ENCODE results near the gene IL17RE. TPM values are rescaled to one million over a fixed set of nuclear protein-coding genes. Genes with fewer than 3 reads are reported as not detected.

IL17RE gene
- total RNA-seq, 1 donor from 2014 or later = 0.53 TPM

DNA sequence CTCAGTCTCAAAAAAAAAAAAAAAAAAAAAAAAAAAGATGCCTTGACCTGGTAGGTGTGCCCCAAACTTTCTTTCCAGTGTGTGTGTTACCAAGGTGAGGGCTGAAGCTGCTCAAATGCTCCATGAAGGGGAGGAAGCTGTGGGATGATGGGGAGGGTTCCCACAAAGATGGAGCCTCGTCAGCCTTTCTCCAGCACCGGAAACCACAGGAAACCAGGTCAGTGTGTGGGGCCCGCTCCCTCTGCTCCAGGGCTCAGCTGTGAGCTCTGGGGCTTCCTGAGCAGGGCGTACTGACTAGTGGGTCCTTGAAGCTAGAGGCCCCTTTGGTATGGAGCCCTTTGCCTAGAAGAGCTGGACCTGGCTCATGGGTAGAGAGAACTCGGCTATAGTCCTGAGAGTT, 681 bp upstream of the IL17RE start:
- DNase-seq (ENCODE audit: low read depth) = no peak
- H3K4me3 ChIP-seq (ENCODE audit: low read depth, low read length) = no peak overlapping the region
- TF ChIP-seq, protein P1, sequence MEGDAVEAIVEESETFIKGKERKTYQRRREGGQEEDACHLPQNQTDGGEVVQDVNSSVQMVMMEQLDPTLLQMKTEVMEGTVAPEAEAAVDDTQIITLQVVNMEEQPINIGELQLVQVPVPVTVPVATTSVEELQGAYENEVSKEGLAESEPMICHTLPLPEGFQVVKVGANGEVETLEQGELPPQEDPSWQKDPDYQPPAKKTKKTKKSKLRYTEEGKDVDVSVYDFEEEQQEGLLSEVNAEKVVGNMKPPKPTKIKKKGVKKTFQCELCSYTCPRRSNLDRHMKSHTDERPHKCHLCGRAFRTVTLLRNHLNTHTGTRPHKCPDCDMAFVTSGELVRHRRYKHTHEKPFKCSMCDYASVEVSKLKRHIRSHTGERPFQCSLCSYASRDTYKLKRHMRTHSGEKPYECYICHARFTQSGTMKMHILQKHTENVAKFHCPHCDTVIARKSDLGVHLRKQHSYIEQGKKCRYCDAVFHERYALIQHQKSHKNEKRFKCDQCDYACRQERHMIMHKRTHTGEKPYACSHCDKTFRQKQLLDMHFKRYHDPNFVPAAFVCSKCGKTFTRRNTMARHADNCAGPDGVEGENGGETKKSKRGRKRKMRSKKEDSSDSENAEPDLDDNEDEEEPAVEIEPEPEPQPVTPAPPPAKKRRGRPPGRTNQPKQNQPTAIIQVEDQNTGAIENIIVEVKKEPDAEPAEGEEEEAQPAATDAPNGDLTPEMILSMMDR (IDR thresholded peaks at IDR 0.05; ENCODE audit: insufficient read depth, low read length, severe bottlenecking) = no peak
- FAIRE-seq = no peak
- peaks cover 8% of the 10 kb centered on the region for H3K36me3 ChIP-seq (ENCODE audit: control insufficient read depth, insufficient read depth, low read length)
- no peaks in the 10 kb centered on the region for H3K27me3 ChIP-seq (ENCODE audit: control insufficient read depth, insufficient read depth, low read length)

DNA sequence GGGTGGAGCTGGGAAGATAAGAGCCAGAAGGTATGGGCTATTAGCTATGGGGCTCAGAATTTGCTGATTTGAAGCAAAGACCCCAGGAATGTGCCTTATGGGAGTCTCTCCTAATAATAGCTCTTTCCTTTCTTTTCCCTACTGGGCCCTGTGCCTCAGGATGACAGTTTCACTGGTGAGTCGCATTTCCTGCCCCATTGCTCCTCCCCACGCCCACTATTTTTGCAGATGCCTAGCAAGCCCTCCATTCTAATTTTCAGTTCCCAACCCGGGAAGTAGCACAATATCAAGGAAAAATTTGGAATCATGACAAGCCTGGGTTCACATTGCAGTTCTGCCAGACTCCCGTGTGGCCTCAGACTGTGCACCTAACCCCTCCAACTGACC, 583 bp downstream of the IL17RE start:
- FAIRE-seq = no peak
- TF ChIP-seq, protein P1 (IDR thresholded peaks at IDR 0.05; ENCODE audit: insufficient read depth, low read length, severe bottlenecking) = no peak
- no peaks in the 10 kb centered on the region for H3K27me3 ChIP-seq (ENCODE audit: control insufficient read depth, insufficient read depth, low read length)
- H3K36me3 ChIP-seq (ENCODE audit: control insufficient read depth, insufficient read depth, low read length) = peaks cover 10% of the 10 kb centered on the region
- DNase-seq (ENCODE audit: low read depth) = peak; percentile 48
- peak overlapping the region; percentile 52 for H3K4me3 ChIP-seq (ENCODE audit: low read depth, low read length)

DNA sequence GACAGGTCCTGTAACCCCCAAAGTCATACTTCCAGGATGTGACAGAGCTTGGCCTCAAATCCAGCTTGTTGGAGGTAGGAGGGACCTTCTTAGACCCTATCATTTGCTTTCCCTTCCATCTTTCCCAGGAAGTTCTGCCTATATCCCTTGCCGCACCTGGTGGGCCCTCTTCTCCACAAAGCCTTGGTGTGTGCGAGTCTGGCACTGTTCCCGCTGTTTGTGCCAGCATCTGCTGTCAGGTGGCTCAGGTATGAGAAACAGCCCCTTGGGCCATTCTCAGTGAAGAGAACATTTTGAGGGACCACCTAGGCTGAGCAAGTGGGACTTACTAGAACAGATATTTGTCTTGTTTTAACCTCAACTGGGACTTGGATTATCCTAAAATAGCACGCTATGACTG, 1.3 kb downstream of the IL17RE start:
- TF ChIP-seq, protein P1 (IDR thresholded peaks at IDR 0.05; ENCODE audit: insufficient read depth, low read length, severe bottlenecking) = no peak
- no peak overlapping the region for H3K4me3 ChIP-seq (ENCODE audit: low read depth, low read length)
- no peak for FAIRE-seq
- DNase-seq (ENCODE audit: low read depth) = no peak
- peaks cover 15% of the 10 kb centered on the region for H3K36me3 ChIP-seq (ENCODE audit: control insufficient read depth, insufficient read depth, low read length)
- no peaks in the 10 kb centered on the region for H3K27me3 ChIP-seq (ENCODE audit: control insufficient read depth, insufficient read depth, low read length)

DNA sequence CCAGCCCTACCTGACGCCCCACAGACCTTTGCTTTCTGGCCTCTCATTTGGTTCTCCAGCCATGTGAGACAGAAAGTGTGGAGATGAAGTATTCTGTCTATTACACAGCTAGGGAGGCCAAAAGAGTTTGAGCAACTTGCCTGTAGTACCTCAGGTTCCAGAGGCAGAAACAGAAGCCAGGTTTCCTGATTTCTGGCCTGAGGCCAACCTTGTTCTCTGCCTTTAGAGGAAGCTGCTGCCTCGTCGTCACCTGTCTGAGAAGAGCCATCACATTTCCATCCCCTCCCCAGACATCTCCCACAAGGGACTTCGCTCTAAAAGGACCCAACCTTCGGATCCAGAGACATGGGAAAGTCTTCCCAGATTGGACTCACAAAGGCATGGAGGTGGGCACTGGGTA, 3.8 kb downstream of the IL17RE start:
- FAIRE-seq (no peak), DNase-seq (ENCODE audit: low read depth) (no peak)
- TF ChIP-seq, protein P1 (IDR thresholded peaks at IDR 0.05; ENCODE audit: insufficient read depth, low read length, severe bottlenecking) = no peak
- no peaks in the 10 kb centered on the region for H3K27me3 ChIP-seq (ENCODE audit: control insufficient read depth, insufficient read depth, low read length)
- no peak overlapping the region for H3K4me3 ChIP-seq (ENCODE audit: low read depth, low read length)
- peaks cover 21% of the 10 kb centered on the region for H3K36me3 ChIP-seq (ENCODE audit: control insufficient read depth, insufficient read depth, low read length)

DNA sequence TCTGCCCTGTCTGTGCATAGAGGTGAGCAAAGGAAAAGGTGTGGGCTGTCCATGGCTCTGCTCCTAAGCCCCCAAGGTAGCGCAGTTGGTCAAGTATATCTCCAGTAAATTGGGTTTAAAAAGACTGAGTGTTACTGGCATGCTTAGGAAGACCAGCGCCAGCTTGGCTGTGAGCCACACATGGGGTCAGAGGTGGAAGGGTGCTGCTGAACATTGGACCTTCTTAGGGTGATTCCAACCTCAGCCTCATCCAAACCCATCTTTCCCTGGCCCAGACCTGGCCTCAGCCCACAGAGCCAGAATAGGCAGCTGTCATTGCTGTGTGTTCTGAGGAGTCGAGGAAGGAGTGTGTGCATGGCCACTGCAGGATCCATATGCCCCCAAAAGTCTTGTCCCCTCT, 5.6 kb downstream of the IL17RE start:
- TF ChIP-seq, protein P1 (IDR thresholded peaks at IDR 0.05; ENCODE audit: insufficient read depth, low read length, severe bottlenecking) = no peak
- H3K4me3 ChIP-seq (ENCODE audit: low read depth, low read length) = no peak overlapping the region
- no peak for FAIRE-seq
- DNase-seq (ENCODE audit: low read depth) = no peak
- no peaks in the 10 kb centered on the region for H3K27me3 ChIP-seq (ENCODE audit: control insufficient read depth, insufficient read depth, low read length)
- peaks cover 24% of the 10 kb centered on the region for H3K36me3 ChIP-seq (ENCODE audit: control insufficient read depth, insufficient read depth, low read length)

DNA sequence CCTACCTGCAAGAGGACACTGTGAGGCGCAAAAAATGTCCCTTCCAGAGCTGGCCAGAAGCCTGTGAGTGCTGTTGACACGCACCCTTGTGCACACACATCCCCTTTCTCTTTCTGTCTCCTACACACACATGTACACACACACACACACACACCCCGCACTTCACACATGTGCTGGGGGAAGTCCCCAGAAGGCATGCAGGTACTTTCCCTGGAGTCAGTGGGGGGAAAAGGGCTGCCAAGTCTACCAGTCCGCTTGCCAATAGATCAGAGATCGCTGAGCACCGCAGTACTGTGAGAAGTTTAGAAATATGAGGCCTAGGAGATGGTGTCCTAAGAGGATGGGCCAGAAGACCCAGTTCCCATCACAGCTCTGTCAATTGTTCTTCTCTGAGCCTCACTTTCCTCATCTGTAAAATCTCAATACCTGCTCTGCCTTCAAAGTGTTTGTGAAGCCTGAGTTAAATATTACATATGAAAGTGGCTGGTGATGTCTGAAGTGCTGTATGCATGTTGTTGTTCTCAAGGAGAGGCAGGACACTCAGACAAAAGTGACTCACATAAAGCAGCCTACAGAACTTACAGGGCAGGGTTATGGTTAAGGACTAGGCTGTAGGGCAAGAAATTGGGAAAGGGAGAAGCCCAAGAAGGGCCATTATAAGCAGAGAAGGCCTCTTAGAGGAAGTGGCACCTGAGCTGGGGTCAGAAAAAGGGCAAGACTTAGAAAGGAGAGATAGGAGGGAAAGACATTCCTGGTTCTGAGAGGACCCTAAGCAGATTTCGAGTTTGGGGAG, 6.8 kb downstream of the IL17RE start:
- DNase-seq (ENCODE audit: low read depth) (no peak), FAIRE-seq (no peak)
- H3K4me3 ChIP-seq (ENCODE audit: low read depth, low read length) = no peak overlapping the region
- H3K27me3 ChIP-seq (ENCODE audit: control insufficient read depth, insufficient read depth, low read length) = no peaks in the 10 kb centered on the region
- H3K36me3 ChIP-seq (ENCODE audit: control insufficient read depth, insufficient read depth, low read length) = peaks cover 24% of the 10 kb centered on the region
- TF ChIP-seq, protein P1 (IDR thresholded peaks at IDR 0.05; ENCODE audit: insufficient read depth, low read length, severe bottlenecking) = no peak

All from bronchial epithelial cell (primary cell).